ENCODE results near the gene SRMS.

The SRMS gene

GRCh38 chr20:63591147-63591533 lies 43.6 kb upstream of the SRMS start:
- no peak for DNase-seq (ENCODE audit: low spot score)
- TF ChIP-seq CTCF (IDR thresholded peaks at IDR 0.05) = no peak

GRCh38 chr20:63590218-63591146 lies 42.9 kb upstream of the SRMS start:
- DNase-seq (ENCODE audit: low spot score) = no peak
- no peak for TF ChIP-seq CTCF (IDR thresholded peaks at IDR 0.05)
- Histone ChIP-seq H3K27ac (no peak overlapping the region), H3K4me3 (no peak overlapping the region)

More at GRCh38 chr20:63591147-63591533, 43.6 kb upstream of the SRMS start:
- Histone ChIP-seq H3K4me3 (no peak overlapping the region), H3K27ac (no peak overlapping the region)

- TF ChIP-seq CTCF (IDR thresholded peaks at IDR 0.05) = no peak
- Histone ChIP-seq H3K27ac (no peak overlapping the region), H3K4me3 (no peak overlapping the region)
- DNase-seq (ENCODE audit: low spot score) = no peak
Measured at GRCh38 chr20:63589261-63590217, 42.0 kb upstream of the SRMS start.

GRCh38 chr20:63588641-63589041 lies 41.1 kb upstream of the SRMS start:
- H3K4me3 ChIP-seq = no peak overlapping the region
- H3K27ac ChIP-seq = no peak overlapping the region
- no peak for TF ChIP-seq CTCF (IDR thresholded peaks at IDR 0.05)
- no peak for DNase-seq (ENCODE audit: low spot score)

GRCh38 chr20:63587776-63588591 lies 40.4 kb upstream of the SRMS start:
- H3K4me3 ChIP-seq = no peak overlapping the region
- no peak for DNase-seq (ENCODE audit: low spot score)
- no peak overlapping the region for H3K27ac ChIP-seq
- TF ChIP-seq CTCF (IDR thresholded peaks at IDR 0.05) = no peak

- Histone ChIP-seq H3K27ac (no peak overlapping the region), H3K4me3 (no peak overlapping the region)
- DNase-seq (ENCODE audit: low spot score) = no peak
- TF ChIP-seq CTCF (IDR thresholded peaks at IDR 0.05) = no peak
Measured at GRCh38 chr20:63587256-63587655, 39.7 kb upstream of the SRMS start.
